Endothelial cell (in vitro differentiated cells): ENCODE data around the gene ENAH. TPM values are rescaled to one million over a fixed set of nuclear protein-coding genes. Genes with fewer than 3 reads are reported as not detected.

Experiments used
- DNase-seq: peaks from one replicate; pipeline ENCODE4 v3.0.0; 2021; ENCODE audit warnings: low spot score
- H3K27ac Mint-ChIP-seq: one replicate; pipeline ENCODE4 v1.8.0; 2021; ENCODE audit warnings: mixed read lengths, inconsistent platforms; ENCODE audit not compliant: unreplicated experiment
- H3K27me3 Mint-ChIP-seq: one replicate; pipeline ENCODE4 v1.8.0; 2021; ENCODE audit warnings: mild to moderate bottlenecking, moderate library complexity, mixed read lengths, inconsistent platforms; ENCODE audit not compliant: unreplicated experiment
- H3K36me3 Mint-ChIP-seq: one replicate; pipeline ENCODE4 v1.8.0; 2021; ENCODE audit warnings: mild to moderate bottlenecking, low read depth, mixed read lengths, inconsistent platforms; ENCODE audit not compliant: unreplicated experiment
- H3K4me1 Mint-ChIP-seq: one replicate; pipeline ENCODE4 v1.8.0; 2021; ENCODE audit warnings: mild to moderate bottlenecking, mixed read lengths, inconsistent platforms; ENCODE audit not compliant: unreplicated experiment
- H3K4me3 Mint-ChIP-seq: one replicate; pipeline ENCODE4 v1.8.0; 2021; ENCODE audit warnings: mild to moderate bottlenecking, mixed read lengths, inconsistent platforms; ENCODE audit not compliant: unreplicated experiment
- H3K9me3 Mint-ChIP-seq: one replicate; pipeline ENCODE4 v1.8.0; 2021; ENCODE audit warnings: mixed read lengths, inconsistent platforms; ENCODE audit not compliant: unreplicated experiment
- total RNA-seq: library from RNA; stranded (reverse); fragmentation: NEBNext Ultra II Directional; extraction: Animal tissue kit (Norgen Biotek cat#: 25700); gene quantifications from one replicate; pipeline ENCODE4 v1.2.1, GENCODE V29; 2021; ENCODE audit not compliant: unreplicated experiment
- TF ChIP-seq, protein P1 (sequence below): fragments of 200-600 bp; sonication (generic); IDR thresholded peaks from one replicate; pipeline ENCODE4 v1.5.0; 2021; ENCODE audit warnings: antibody characterized with exemption; ENCODE audit not compliant: unreplicated experiment

Gene ENAH
- total RNA-seq, 1 donor from 2014 or later, result 82.9 TPM

DNA sequence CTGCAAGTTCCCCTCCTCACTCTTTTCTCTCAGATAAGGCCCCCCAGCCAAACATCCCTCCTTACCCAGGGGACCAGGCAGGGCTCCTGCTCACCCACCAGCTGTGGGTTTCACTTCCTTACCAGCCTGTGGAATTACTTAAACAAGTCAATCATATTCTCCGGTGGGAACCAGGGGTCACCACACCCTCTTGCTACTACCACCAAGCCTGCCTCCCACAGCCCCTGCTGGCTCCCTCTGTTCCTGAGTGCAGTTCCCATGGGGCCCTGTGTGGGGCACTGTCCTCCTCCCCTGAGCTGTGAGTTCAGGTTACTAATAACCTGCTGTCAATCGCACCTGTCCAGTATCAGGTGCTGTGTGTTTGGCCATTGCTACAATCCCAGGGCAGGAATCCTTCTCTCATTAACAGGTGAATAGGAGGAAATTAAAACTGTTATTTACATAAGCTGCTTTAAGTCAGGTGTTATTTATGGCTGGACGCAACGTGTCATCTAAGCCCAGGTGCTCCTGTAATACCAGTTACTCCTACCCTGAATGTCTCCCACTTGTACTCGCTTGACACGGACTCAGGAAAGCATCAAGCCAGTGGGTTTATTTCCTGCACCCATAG is 172.0 kb downstream of the ENAH start:
- peak; percentile 74 for DNase-seq
- no peak overlapping the region for H3K4me3 Mint-ChIP-seq
- H3K36me3 Mint-ChIP-seq, result no peaks in the 10 kb centered on the region
- no peak overlapping the region for H3K27ac Mint-ChIP-seq
- no peaks in the 10 kb centered on the region for H3K4me1 Mint-ChIP-seq
- peaks cover 15% of the 10 kb centered on the region for H3K27me3 Mint-ChIP-seq
- TF ChIP-seq, protein P1, sequence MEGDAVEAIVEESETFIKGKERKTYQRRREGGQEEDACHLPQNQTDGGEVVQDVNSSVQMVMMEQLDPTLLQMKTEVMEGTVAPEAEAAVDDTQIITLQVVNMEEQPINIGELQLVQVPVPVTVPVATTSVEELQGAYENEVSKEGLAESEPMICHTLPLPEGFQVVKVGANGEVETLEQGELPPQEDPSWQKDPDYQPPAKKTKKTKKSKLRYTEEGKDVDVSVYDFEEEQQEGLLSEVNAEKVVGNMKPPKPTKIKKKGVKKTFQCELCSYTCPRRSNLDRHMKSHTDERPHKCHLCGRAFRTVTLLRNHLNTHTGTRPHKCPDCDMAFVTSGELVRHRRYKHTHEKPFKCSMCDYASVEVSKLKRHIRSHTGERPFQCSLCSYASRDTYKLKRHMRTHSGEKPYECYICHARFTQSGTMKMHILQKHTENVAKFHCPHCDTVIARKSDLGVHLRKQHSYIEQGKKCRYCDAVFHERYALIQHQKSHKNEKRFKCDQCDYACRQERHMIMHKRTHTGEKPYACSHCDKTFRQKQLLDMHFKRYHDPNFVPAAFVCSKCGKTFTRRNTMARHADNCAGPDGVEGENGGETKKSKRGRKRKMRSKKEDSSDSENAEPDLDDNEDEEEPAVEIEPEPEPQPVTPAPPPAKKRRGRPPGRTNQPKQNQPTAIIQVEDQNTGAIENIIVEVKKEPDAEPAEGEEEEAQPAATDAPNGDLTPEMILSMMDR, result peak; percentile 76
- no peaks in the 10 kb centered on the region for H3K9me3 Mint-ChIP-seq

DNA sequence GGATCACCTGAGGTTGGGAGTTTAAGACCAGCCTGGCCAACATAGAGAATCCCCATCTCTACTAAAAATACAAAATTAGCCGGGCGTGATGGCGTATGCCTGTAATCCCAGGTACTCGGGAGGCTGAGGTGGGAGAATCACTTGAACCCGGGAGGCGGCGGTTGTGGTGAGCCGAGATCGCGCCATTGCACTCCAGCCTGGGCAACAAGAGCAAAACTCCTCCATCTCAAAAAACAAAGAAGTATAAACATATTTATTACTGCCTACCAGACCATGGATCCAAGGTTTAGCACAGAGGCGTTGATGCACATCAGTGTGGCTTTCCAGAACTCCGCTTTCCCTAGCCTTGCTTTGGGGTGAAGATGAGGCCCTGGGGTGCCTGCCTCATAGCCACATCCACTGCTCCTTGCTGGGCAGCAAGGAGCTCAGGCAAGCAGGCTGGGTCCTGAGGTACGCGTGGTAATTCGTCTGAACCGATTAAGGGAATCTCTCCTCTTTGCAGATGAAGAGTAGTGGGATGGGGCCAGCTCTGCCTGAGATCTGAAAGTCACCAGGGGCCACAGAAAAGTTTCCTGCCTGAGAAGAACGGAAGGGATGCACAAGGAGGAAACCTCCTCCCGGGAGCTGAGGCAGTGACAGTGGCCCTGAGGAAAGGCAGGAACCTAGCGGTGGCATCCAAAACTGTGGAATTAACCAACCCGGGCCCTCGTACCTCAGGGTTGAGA is 172.8 kb downstream of the ENAH start:
- H3K27ac Mint-ChIP-seq, result no peak overlapping the region
- H3K36me3 Mint-ChIP-seq, result no peaks in the 10 kb centered on the region
- TF ChIP-seq, protein P1, result no peak
- no peak overlapping the region for H3K4me3 Mint-ChIP-seq
- H3K9me3 Mint-ChIP-seq, result no peaks in the 10 kb centered on the region
- DNase-seq, result no peak
- no peaks in the 10 kb centered on the region for H3K4me1 Mint-ChIP-seq
- H3K27me3 Mint-ChIP-seq, result peaks cover 15% of the 10 kb centered on the region

DNA sequence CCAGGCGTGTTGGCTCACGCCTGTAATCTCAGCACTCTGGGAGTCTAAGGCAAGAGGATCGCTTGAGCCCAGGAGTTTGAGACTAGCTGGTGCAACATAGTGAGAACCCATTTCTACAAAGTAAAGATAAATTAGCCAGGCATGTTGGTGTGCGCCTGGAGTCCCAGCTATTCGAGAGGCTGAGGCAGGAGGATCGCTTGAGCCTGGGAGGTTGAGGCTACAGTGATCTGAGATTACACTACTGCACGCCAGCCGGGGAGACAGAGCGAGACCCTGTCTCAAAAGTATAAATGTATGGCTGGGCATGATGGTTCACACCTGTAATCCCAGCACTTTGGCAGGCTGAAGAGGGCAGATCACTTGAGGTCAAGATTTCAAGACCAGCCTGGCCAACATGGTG is 173.6 kb downstream of the ENAH start:
- H3K27me3 Mint-ChIP-seq, result peaks cover 13% of the 10 kb centered on the region
- DNase-seq, result no peak
- H3K4me3 Mint-ChIP-seq, result no peak overlapping the region
- TF ChIP-seq, protein P1, result no peak
- no peak overlapping the region for H3K27ac Mint-ChIP-seq
- H3K9me3 Mint-ChIP-seq, result no peaks in the 10 kb centered on the region
- no peaks in the 10 kb centered on the region for H3K36me3 Mint-ChIP-seq
- H3K4me1 Mint-ChIP-seq, result no peaks in the 10 kb centered on the region

DNA sequence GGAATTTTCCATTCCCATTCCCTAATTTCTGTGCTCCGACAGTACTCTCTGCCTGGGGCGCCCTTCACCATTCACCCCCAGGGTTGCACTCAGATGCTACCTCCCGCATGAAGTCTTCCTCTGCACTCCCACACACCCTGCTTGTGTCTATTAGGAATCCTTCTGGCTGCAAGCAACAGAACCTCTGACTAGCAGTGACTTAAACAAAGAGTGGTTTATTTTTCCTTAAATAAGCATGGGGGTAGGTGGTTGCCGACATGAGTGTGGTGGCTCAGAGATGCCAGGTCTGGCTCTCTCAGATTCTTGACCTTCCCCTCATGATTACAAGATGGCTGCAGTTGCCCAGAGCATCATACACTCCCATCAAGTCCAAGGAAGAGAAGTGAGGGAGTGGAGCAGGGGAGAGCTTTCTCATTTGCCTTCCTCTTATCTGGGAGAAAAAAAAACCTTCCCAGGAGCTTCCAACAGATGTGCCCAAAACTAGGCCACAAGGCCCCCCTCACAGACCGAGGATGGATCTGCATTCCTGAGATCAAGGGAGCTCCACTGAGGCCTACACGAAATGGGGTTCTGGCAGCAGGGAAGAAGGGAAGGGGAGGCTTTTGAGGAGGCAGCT is 175.5 kb downstream of the ENAH start:
- no peaks in the 10 kb centered on the region for H3K36me3 Mint-ChIP-seq
- TF ChIP-seq, protein P1, result no peak
- no peak overlapping the region for H3K27ac Mint-ChIP-seq
- DNase-seq, result no peak
- no peak overlapping the region for H3K4me3 Mint-ChIP-seq
- peaks cover 17% of the 10 kb centered on the region for H3K27me3 Mint-ChIP-seq
- no peaks in the 10 kb centered on the region for H3K9me3 Mint-ChIP-seq
- no peaks in the 10 kb centered on the region for H3K4me1 Mint-ChIP-seq

DNA sequence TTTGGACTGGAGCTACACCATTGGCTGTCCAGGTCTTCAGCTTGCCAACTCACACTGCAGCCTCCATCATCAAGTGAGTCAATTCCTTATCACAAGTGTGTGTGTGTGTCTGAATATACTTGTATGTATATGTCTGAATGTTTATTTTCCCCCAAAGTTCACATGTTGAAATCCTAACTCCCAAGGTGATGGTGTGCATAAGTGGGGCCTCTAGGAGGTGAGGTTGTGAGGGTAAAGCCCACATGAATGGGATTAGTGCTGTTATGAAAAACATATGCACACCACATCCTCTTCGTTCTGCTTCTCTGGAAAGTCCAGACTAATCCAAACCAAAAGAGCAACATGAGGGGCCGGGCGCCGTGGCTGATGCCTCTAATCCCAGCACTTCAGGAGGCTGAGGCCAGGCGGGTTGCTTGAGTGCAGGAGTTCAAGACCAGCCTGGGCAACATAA is 176.4 kb downstream of the ENAH start:
- H3K9me3 Mint-ChIP-seq, result no peaks in the 10 kb centered on the region
- H3K27ac Mint-ChIP-seq, result no peak overlapping the region
- TF ChIP-seq, protein P1, result no peak
- no peak overlapping the region for H3K4me3 Mint-ChIP-seq
- H3K27me3 Mint-ChIP-seq, result peaks cover 17% of the 10 kb centered on the region
- no peaks in the 10 kb centered on the region for H3K4me1 Mint-ChIP-seq
- no peaks in the 10 kb centered on the region for H3K36me3 Mint-ChIP-seq
- no peak for DNase-seq
